ENCODE measurements around the gene ATP2C2. TPM values are rescaled to one million over a fixed set of nuclear protein-coding genes. Genes with fewer than 3 reads are reported as not detected.

The ATP2C2 gene
- total RNA-seq, 1 experiment from 2014 or later, result 0.67 TPM

- no peak for DNase-seq (ENCODE audit: low read depth, low spot score)
- Histone ChIP-seq H3K27me3 (ENCODE audit: control insufficient read depth, insufficient read depth, low read length) (no peaks in the 10 kb centered on the region), H3K9me3 (ENCODE audit: control insufficient read depth, insufficient read depth, low read depth, low read length) (no peaks in the 10 kb centered on the region), H3K27ac (ENCODE audit: low read length) (no peak overlapping the region), H3K4me1 (ENCODE audit: control insufficient read depth, insufficient read depth, low read length) (no peaks in the 10 kb centered on the region), H3K36me3 (ENCODE audit: control insufficient read depth, insufficient read depth, low read length) (no peaks in the 10 kb centered on the region), H3K4me3 (ENCODE audit: low read depth in 2 of 2, low read length in 2 of 2) (no peak overlapping the region)
- in situ Hi-C loops (cut with HindIII; ENCODE audit: low pct_unique_long_range_greater_than_20kb, low sequenced_read_pairs) (no loop called here), intact Hi-C loops (cut with micrococcal nuclease; ENCODE audit: unreplicated experiment) (no loop called here)
- TF ChIP-seq REST (IDR thresholded peaks at IDR 0.05; ENCODE audit: insufficient read depth in 1 of 2, low read depth in 2 of 2, low read length in 1 of 2) (no peak), TCF7L2 (IDR thresholded peaks at IDR 0.05; ENCODE audit: low read depth, low read length) (no peak), CTCF (IDR thresholded peaks at IDR 0.05) (no peak), SIN3A (IDR thresholded peaks at IDR 0.05; ENCODE audit: borderline replicate concordance, insufficient read depth, low read depth, low read length) (no peak), POLR2AphosphoS5 (IDR thresholded peaks at IDR 0.05; ENCODE audit: low read depth, low read length) (no peak)
- no TSS peak for BruUV-seq (replicated peaks)
- no peak for ATAC-seq
- POLR2A ChIA-PET, result no interaction called here
- CTCF ChIA-PET, result no interaction called here
Measured at GRCh38 chr16:84438971-84439696, 70.8 kb downstream of the ATP2C2 start.

- Histone ChIP-seq H3K36me3 (ENCODE audit: control insufficient read depth, insufficient read depth, low read length) (no peaks in the 10 kb centered on the region), H3K27me3 (ENCODE audit: control insufficient read depth, insufficient read depth, low read length) (no peaks in the 10 kb centered on the region), H3K4me3 (ENCODE audit: low read depth in 2 of 2, low read length in 2 of 2) (no peak overlapping the region), H3K9me3 (ENCODE audit: control insufficient read depth, insufficient read depth, low read depth, low read length) (no peaks in the 10 kb centered on the region), H3K27ac (ENCODE audit: low read length) (no peak overlapping the region), H3K4me1 (ENCODE audit: control insufficient read depth, insufficient read depth, low read length) (no peaks in the 10 kb centered on the region)
- ChIA-PET POLR2A (no interaction called here), CTCF (no interaction called here)
- ATAC-seq, result no peak
- in situ Hi-C loops (cut with HindIII; ENCODE audit: low pct_unique_long_range_greater_than_20kb, low sequenced_read_pairs) (no loop called here), intact Hi-C loops (cut with micrococcal nuclease; ENCODE audit: unreplicated experiment) (no loop called here)
- BruUV-seq (replicated peaks), result no TSS peak
- TF ChIP-seq CTCF (IDR thresholded peaks at IDR 0.05) (no peak), TCF7L2 (IDR thresholded peaks at IDR 0.05; ENCODE audit: low read depth, low read length) (no peak)
- no peak for DNase-seq (ENCODE audit: low read depth, low spot score)
Measured at GRCh38 chr16:84442416-84443145, 74.2 kb downstream of the ATP2C2 start.

All from Panc1 (cell line).